ENCODE results near the gene ZNF557. TPM values are rescaled to one million over a fixed set of nuclear protein-coding genes. Genes with fewer than 3 reads are reported as not detected.

Gene ZNF557
- total and polyA plus RNA-seq, 2 of the 4 experiments (the other 2 are of a cell fraction) = 3.7 to 21.1 TPM

- no peak overlapping the region for H2BK15ac ChIP-seq (ENCODE audit: low read depth, low read length)
- H3K27me3 ChIP-seq (ENCODE audit: control insufficient read depth, insufficient read depth, low read length) = no peaks in the 10 kb centered on the region
- H3K56ac ChIP-seq (ENCODE audit: extremely low read depth, insufficient read depth, low read length) = no peak overlapping the region
- H3K79me1 ChIP-seq (ENCODE audit: low read depth in 1 of 2, low read length in 2 of 2) = no peaks in the 10 kb centered on the region
- no peaks in the 10 kb centered on the region for H3K4me1 ChIP-seq (ENCODE audit: control insufficient read depth, insufficient read depth, low read length)
- H2AK5ac ChIP-seq (ENCODE audit: low read depth, low read length) = no peak overlapping the region
- H2AFZ ChIP-seq (replicated peaks; ENCODE audit: low read length, poor library complexity) = no peak overlapping the region
- no peaks in the 10 kb centered on the region for H3K9me3 ChIP-seq (ENCODE audit: control insufficient read depth, insufficient read depth, low read length)
- no peak overlapping the region for H3K27ac ChIP-seq (ENCODE audit: insufficient read depth, low read length)
- BruUV-seq (replicated peaks) = no TSS peak
- no peak overlapping the region for H3K4me2 ChIP-seq (ENCODE audit: low read depth, low read length)
- dilution Hi-C loops (cut with HindIII; ENCODE audit: low sequenced_read_pairs, unreplicated experiment) (no loop called here), in situ Hi-C loops (cut with MboI; ENCODE audit: low sequenced_read_pairs) (loop anchor here (25.0 kb wide), 1 partner anchor 693 kb away; no protein-coding TSS in a partner anchor), intact Hi-C loops (cut with micrococcal nuclease) (no loop called here)
- WGBS, 2 experiments (ENCODE audit: extremely low coverage in 2 of 2, insufficient read length in 1 of 2) = 100% methylated on average over 1 of the region's 14 CpGs; no CpG with 5 or more reads in 1 of the 2 experiments
- no peak overlapping the region for H3K18ac ChIP-seq (ENCODE audit: low read depth, low read length)
- H3K23ac ChIP-seq (ENCODE audit: low read depth, low read length) = no peak overlapping the region
- DNase-seq (no peak), ATAC-seq (ENCODE audit: low read depth) (no peak)
- H4K20me1 ChIP-seq (ENCODE audit: insufficient read depth, low read length) = no peaks in the 10 kb centered on the region
- no peak overlapping the region for H3K14ac ChIP-seq (replicated peaks; ENCODE audit: low read depth, low read length)
- H2BK5ac ChIP-seq (ENCODE audit: low read depth, low read length, poor library complexity, severe bottlenecking) = peak overlapping the region; percentile 54
- no peak overlapping the region for H3K4me3 ChIP-seq (ENCODE audit: insufficient read depth, low read depth, low read length)
- no peak overlapping the region for H4K91ac ChIP-seq (ENCODE audit: insufficient read depth, low read depth, low read length)
- ChIA-PET POLR2A (ENCODE audit: unreplicated experiment) (no interaction called here), CTCF (interaction anchor here (0.8 kb wide), 1 partner anchor 20 kb away, joined by 3 read pairs; no protein-coding TSS in a partner anchor)
- TF ChIP-seq MAZ (IDR thresholded peaks at IDR 0.05; ENCODE audit: borderline replicate concordance, low read depth, low read length) (no peak), CTCF (conservative IDR thresholded peaks at IDR 0.05; ENCODE audit: low read depth, low read length) (no peak), RCOR1 (IDR thresholded peaks at IDR 0.05; ENCODE audit: insufficient replicate concordance, low read length) (no peak), MAFK (IDR thresholded peaks at IDR 0.05; ENCODE audit: low read depth, low read length) (no peak), CEBPB (IDR thresholded peaks at IDR 0.05; ENCODE audit: low read depth, low read length) (no peak), FOS (IDR thresholded peaks at IDR 0.05; ENCODE audit: low read depth, low read length) (no peak), MXI1 (IDR thresholded peaks at IDR 0.05; ENCODE audit: borderline replicate concordance, low read depth, low read length) (no peak), CHD1 (IDR thresholded peaks at IDR 0.05; ENCODE audit: low read depth, low read length) (no peak), USF2 (IDR thresholded peaks at IDR 0.05; ENCODE audit: low read depth, low read length) (no peak)
- H3K9ac ChIP-seq (ENCODE audit: low read depth, low read length) = no peak overlapping the region
- no peak overlapping the region for H2BK120ac ChIP-seq (ENCODE audit: low read depth, low read length)
- H3K4ac ChIP-seq (ENCODE audit: low read depth, low read length) = no peak overlapping the region
- H2BK20ac ChIP-seq (ENCODE audit: low read depth, low read length) = no peak overlapping the region
- H2AK9ac ChIP-seq (replicated peaks; ENCODE audit: low read depth, low read length, poor library complexity) = no peak overlapping the region
- no peak overlapping the region for H4K8ac ChIP-seq (ENCODE audit: low read depth in 2 of 2, low read length in 2 of 2)
- H3K9me1 ChIP-seq (ENCODE audit: insufficient read depth, low read length) = no peaks in the 10 kb centered on the region
- peaks cover 21% of the 10 kb centered on the region for H3K36me3 ChIP-seq (ENCODE audit: control insufficient read depth, insufficient read depth, low read length)
- no peak overlapping the region for H4K5ac ChIP-seq (ENCODE audit: low read depth, low read length)
These were observed 50.1 kb downstream of the ZNF557 start for GRCh38 chr19:7119582-7119981.

Data from IMR-90 (cell line).